HCT116 (cell line): ENCODE data around the gene RPL12. TPM values are rescaled to one million over a fixed set of nuclear protein-coding genes. Genes with fewer than 3 reads are reported as not detected.

ENCODE experiments used
- ATAC-seq: fragments of 200-7000 bp; cut with Tn5 transposase; 2 replicates; pipeline ENCODE4 v1.9.1; 2020; ENCODE audit warnings: mild to moderate bottlenecking, moderate library complexity
- BruUV-seq: library from RNA; stranded (reverse); fragments of 400-500 nt; replicated peaks from 2 replicates; lab custom pipeline; 2021; lab: Mats Ljungman, UMichigan
- CTCF ChIA-PET: fragments of 300-600 bp; sonication (Branson Sonifier 250); formaldehyde crosslinking; loops from one replicate; lab custom pipeline; 2021; ENCODE audit warnings: antibody characterized with exemption; lab: Charles Lee
- POLR2A ChIA-PET: fragments of 300-600, 350-600 bp; sonication (Branson Sonifier 250); formaldehyde crosslinking; loops from one replicate; lab custom pipeline; 2021; ENCODE audit warnings: antibody characterized with exemption; lab: Charles Lee
- RAD21 ChIA-PET, 2 experiments: fragments of 300-600 bp; sonication (Branson Sonifier 250); formaldehyde crosslinking; loops; one replicate each; lab custom pipeline; 2023; ENCODE audit warnings: low total read pairs in 2 of 2; ENCODE audit not compliant: uncharacterized antibody in 2 of 2, unreplicated experiment in 2 of 2, low non-redundant PET in 1 of 2; lab: Charles Lee
- DNase-seq: peaks from one replicate; pipeline ENCODE4 v3.0.0-alpha.2; 2010; ENCODE audit warnings: low read depth, low spot score
- H2AFZ ChIP-seq: fragments of 200-600 bp; shearing (Covaris generic), sonication (generic); 2 replicates; pipeline ENCODE4 v1.6.1; 2017; ENCODE audit warnings: low read depth, mixed run types, mixed read lengths, antibody characterized with exemption, low read length; ENCODE audit not compliant: poor library complexity, severe bottlenecking
- H3K27ac ChIP-seq: 2 replicates; pipeline ENCODE4 v1.5.1; 2012; ENCODE audit warnings: low read depth, low read length
- H3K27me3 ChIP-seq: fragments of 200-600 bp; sonication (generic); 2 replicates; pipeline ENCODE4 v1.6.1; 2016; ENCODE audit warnings: mixed run types, low read length, mixed read lengths; ENCODE audit not compliant: insufficient read depth
- H3K36me3 ChIP-seq, 2 experiments: fragments of 200-500 bp in 1 of 2; fragments of 200-600 bp in 1 of 2; sonication (Bioruptor generic) in 1 of 2; sonication (generic) in 1 of 2; 2 replicates each; pipeline versions ENCODE4 v1.5.1 to v1.6.1; 2014 to 2016; ENCODE audit warnings: low read length in 2 of 2, inconsistent platforms in 1 of 2, mixed read lengths in 1 of 2, mixed run types in 1 of 2; ENCODE audit not compliant: insufficient read depth in 2 of 2, control insufficient read depth in 1 of 2
- H3K4me1 ChIP-seq, 2 experiments: fragments of 200-600 bp in 1 of 2; sonication (generic) in 1 of 2; 2 replicates each; pipeline versions ENCODE4 v1.5.1 to v1.6.1; 2012 to 2017; ENCODE audit warnings: low read length in 2 of 2, inconsistent platforms in 1 of 2, mild to moderate bottlenecking in 1 of 2, mixed read lengths in 1 of 2, mixed run types in 1 of 2, moderate library complexity in 1 of 2; ENCODE audit not compliant: insufficient read depth in 2 of 2, control insufficient read depth in 1 of 2
- H3K4me2 ChIP-seq: fragments of 200-600 bp; sonication (generic); 2 replicates; pipeline ENCODE4 v1.6.1; 2017; ENCODE audit warnings: mixed run types, low read length, mixed read lengths
- H3K4me3 ChIP-seq, 2 experiments: fragments of 200-600 bp in 1 of 2; sonication (generic) in 1 of 2; replicated peaks in 1 of 2; 2 replicates each; pipeline ENCODE4 v1.5.1; 2011 to 2016; ENCODE audit warnings: low read length in 2 of 2, control low read depth in 1 of 2, low read depth in 1 of 2, mild to moderate bottlenecking in 1 of 2, mixed read lengths in 1 of 2, mixed run types in 1 of 2
- H3K79me2 ChIP-seq: fragments of 200-600 bp; sonication (generic); 2 replicates; pipeline ENCODE4 v1.6.1; 2017; ENCODE audit warnings: mild to moderate bottlenecking, mixed run types, low read length, moderate library complexity, mixed read lengths; ENCODE audit not compliant: insufficient read depth
- H3K9ac ChIP-seq: fragments of 200-600 bp; sonication (generic); 2 replicates; pipeline ENCODE4 v1.6.1; 2016; ENCODE audit warnings: low read length, mixed read lengths
- H3K9me2 ChIP-seq: fragments of 200-600 bp; sonication (generic), shearing (Covaris generic); 2 replicates; pipeline ENCODE4 v1.6.1; 2017; ENCODE audit warnings: mixed run types, mild to moderate bottlenecking, moderate library complexity; ENCODE audit not compliant: insufficient read depth
- H3K9me3 ChIP-seq, 2 experiments: fragments of 200-500 bp in 1 of 2; fragments of 200-600 bp in 1 of 2; sonication (Bioruptor generic) in 1 of 2; sonication (generic) in 1 of 2; 2 replicates each; pipeline ENCODE4 v1.6.1; 2014 to 2017; ENCODE audit warnings: low read length in 2 of 2, mixed read lengths in 2 of 2, inconsistent platforms in 1 of 2, low read depth in 1 of 2, mild to moderate bottlenecking in 1 of 2, mixed run types in 1 of 2, moderate library complexity in 1 of 2; ENCODE audit not compliant: control insufficient read depth in 1 of 2, insufficient read depth in 1 of 2
- H4K20me1 ChIP-seq: fragments of 200-600 bp; sonication (generic), shearing (Covaris generic); 2 replicates; pipeline ENCODE4 v1.6.1; 2017; ENCODE audit warnings: mixed run types, mild to moderate bottlenecking, moderate library complexity; ENCODE audit not compliant: insufficient read depth
- POLR2AphosphoS5 ChIP-seq: IDR thresholded peaks from 2 replicates; pipeline ENCODE4 v1.6.1; 2011; ENCODE audit warnings: mild to moderate bottlenecking, low read depth, low read length, moderate library complexity
- ZFX ChIP-seq: fragments of 450-650 bp; IDR thresholded peaks from 2 replicates; pipeline ENCODE4 v1.6.1; 2017
- intact Hi-C: fragments of 100-400 bp; cut with micrococcal nuclease; formaldehyde crosslinking; loops from 2 replicates; pipeline ENCODE4 v1.10.0; 2022
- total RNA-seq: library from RNA; stranded (reverse); gene quantifications from one replicate; pipeline ENCODE4 v1.2.1, GENCODE V29; 2021; ENCODE audit not compliant: unreplicated experiment
- TF ChIP-seq, protein P1 (sequence below): IDR thresholded peaks from 2 replicates; pipeline ENCODE4 v1.6.1; 2012; ENCODE audit warnings: low read depth

The RPL12 gene
- total RNA-seq, 1 experiment from 2014 or later, result 2,679 TPM

DNA sequence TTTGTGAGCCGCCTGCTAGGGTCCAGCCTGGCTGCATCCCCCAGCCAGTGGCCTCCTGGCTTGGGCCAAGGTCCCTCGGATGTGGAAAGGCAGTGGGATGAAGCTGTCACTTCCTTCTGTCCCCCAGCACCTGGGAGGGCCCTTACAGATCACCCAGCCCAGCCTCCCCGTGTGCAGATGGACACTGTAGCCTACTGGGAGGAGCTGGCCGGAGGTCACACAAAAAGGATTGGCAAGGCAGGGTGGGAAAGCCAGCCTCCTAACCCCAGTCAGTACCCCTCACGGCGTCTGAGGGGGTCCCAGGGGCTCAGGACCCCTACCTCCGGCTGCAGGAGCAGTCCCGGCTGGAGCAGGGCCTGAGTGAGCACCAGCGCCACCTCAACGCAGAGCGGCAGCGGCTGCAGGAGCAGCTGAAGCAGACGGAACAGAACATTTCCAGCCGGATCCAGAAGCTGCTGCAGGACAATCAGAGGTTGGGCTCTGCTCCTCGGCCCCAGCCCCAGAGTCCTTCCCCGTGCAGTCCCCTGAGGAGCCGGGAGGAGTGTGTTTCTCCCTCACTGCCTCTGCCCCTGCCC lies 28.4 kb upstream of the RPL12 start (continued):
- TF ChIP-seq, protein P1, sequence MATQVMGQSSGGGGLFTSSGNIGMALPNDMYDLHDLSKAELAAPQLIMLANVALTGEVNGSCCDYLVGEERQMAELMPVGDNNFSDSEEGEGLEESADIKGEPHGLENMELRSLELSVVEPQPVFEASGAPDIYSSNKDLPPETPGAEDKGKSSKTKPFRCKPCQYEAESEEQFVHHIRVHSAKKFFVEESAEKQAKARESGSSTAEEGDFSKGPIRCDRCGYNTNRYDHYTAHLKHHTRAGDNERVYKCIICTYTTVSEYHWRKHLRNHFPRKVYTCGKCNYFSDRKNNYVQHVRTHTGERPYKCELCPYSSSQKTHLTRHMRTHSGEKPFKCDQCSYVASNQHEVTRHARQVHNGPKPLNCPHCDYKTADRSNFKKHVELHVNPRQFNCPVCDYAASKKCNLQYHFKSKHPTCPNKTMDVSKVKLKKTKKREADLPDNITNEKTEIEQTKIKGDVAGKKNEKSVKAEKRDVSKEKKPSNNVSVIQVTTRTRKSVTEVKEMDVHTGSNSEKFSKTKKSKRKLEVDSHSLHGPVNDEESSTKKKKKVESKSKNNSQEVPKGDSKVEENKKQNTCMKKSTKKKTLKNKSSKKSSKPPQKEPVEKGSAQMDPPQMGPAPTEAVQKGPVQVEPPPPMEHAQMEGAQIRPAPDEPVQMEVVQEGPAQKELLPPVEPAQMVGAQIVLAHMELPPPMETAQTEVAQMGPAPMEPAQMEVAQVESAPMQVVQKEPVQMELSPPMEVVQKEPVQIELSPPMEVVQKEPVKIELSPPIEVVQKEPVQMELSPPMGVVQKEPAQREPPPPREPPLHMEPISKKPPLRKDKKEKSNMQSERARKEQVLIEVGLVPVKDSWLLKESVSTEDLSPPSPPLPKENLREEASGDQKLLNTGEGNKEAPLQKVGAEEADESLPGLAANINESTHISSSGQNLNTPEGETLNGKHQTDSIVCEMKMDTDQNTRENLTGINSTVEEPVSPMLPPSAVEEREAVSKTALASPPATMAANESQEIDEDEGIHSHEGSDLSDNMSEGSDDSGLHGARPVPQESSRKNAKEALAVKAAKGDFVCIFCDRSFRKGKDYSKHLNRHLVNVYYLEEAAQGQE, result no peak

DNA sequence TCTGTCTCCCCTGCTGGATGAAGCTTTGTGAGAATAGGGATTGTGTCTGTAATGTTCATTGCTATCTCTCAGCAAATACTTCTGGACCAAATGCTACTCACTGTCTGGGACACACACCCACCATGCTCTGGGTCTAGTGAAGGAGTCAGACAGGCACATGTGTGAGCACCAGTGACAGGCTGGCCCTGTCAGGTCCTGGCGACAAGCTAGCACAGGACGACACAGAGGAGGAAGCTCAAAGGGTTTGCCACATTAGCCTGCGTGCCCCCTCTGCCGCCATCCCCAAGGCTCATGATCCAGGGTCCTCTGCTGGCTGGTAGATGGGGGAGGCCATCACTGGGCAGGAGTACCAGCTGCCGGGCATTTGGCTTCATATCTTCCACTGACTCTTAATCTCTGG lies 23.4 kb upstream of the RPL12 start:
- Histone ChIP-seq H3K9ac (no peak overlapping the region), H3K4me3 (no peak overlapping the region), H4K20me1 (no peaks in the 10 kb centered on the region), H3K27me3 (no peaks in the 10 kb centered on the region), H3K79me2 (no peaks in the 10 kb centered on the region), H3K9me2 (no peaks in the 10 kb centered on the region), H3K4me2 (no peak overlapping the region), H3K27ac (no peak overlapping the region), H3K36me3 (peaks cover 4 to 5% of the 10 kb centered on the region in 2 experiments; a peak in 1 of 4 replicates), H3K9me3 (no peaks in the 10 kb centered on the region), H2AFZ (no peak overlapping the region), H3K4me1 (no peaks in the 10 kb centered on the region)
- intact Hi-C loops, result no loop called here
- ATAC-seq, result no peak
- ChIA-PET CTCF (no interaction called here), RAD21 (interaction anchor here in 1 of 2 experiments (0.7 kb wide), 1 partner anchor 263 kb away, joined by 3 read pairs; no protein-coding TSS in a partner anchor)
- no peak for DNase-seq
- no TSS peak for BruUV-seq
- TF ChIP-seq ZFX, result no peak
- TF ChIP-seq POLR2AphosphoS5, result no peak
- TF ChIP-seq, all 23 proteins: peak for 0
- POLR2A ChIA-PET, result no interaction called here
